ENCODE data around the gene GTPBP2.
"Not testable (repeated sequence)": the region's sequence is repeated elsewhere in the genome, so short reads cannot be mapped to it uniquely, and the experiment has no call there.

GTPBP2 gene

DNA sequence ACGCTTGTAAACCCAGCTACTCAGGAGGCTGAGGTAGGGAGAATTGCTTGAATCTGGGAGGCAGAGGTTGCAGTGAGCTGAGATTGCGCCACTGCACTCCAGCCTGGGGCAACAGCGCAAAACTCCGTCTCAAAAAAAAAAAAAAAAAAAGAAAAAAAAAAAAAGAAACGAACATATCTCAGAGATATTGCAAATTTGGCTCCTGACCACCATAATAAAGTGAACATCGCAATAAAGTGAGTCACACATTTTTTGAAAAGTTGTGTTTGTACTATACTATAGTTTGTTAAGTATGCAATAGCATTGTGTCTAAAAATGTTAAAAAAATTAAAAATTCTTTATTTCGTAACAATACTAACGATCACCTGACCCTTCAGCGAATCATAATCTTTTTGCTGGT is 29.1 kb upstream of the GTPBP2 start:
- DNase-seq: no peak

DNA sequence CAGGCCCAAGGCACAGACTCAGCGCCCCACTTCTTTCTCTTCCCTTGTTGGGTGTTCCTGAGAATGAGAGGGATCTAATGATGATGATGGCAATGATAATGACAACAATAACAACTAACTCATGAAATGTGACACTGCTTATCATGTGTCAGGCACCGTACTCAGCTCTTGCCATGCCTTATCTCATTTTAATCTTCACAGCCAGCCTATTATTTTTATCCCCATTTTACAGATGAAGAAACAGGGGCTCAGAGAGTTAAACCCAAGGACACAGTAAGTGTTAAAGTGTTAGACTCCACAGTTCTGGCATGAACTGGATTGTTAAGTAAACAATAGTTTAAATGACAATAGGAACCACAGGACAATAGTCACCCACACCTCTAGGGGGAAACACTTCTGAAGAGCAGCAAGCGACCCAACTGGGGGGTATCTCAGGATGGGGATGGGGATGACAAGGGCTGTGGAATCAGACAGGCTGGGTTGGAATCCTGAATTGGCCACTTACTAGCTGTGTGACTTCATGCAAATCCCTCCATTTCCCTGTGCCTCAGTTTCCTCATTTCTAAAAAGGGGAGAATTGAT is 28.2 kb upstream of the GTPBP2 start:
- DNase-seq: no peak

DNA sequence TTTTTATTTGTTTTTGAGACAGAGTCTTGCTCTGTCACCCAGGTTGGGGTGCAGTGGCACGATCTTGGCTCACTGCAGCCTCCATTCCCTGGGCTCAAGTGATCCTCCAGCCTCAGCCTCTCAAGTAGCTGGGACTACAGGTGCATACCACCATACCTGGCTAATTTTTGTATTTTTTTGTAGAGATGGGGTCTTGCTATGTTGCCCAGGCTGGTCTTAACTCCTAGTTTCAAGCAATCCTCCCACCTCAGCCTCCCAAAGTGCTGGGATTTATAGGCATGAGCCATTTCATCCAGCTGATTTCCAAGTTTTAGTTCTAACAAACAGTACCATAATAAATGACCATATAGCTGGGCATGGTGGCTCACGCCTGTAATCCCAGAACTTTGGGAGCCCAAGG is 23.8 kb upstream of the GTPBP2 start:
- DNase-seq: not testable (repeated sequence)

DNA sequence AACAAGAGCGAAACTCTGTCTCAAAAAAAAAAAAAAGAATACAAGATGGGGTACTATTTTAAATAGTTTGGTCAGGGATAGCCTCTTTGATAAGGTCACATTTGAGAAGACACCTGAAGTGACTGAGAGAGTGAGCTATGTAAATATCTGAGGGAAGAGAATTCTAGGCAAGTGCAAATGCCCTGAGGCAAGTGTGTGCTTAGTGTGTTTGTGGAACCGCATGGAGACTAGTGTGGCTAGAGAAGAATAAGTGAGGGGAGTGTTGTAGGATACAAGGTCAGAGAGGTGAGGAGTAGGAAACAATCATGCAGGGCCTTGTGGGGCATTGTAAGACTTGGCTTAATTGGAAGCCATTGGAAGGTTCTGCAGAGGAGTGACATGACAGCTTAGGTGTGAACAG is 19.2 kb upstream of the GTPBP2 start:
- DNase-seq: no peak

DNA sequence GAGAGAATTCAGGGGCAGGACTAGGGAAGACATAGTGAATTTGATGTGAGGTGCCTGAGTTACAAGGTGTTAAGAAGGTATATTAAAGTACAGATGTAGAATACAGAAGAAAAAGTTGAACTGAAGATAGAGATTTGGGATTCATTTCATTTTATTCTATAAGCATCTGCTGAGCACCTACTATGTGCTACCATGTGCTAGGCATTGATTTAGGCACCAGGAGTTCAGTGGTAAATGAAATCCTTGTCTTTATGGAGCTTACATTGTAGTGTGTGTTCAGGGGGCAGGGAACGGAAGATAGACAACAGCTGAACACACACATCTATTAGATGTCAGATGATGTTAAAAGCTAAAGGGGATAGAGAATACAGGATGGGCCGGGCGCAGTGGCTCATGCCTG is 18.5 kb upstream of the GTPBP2 start:
- no peak for DNase-seq

DNA sequence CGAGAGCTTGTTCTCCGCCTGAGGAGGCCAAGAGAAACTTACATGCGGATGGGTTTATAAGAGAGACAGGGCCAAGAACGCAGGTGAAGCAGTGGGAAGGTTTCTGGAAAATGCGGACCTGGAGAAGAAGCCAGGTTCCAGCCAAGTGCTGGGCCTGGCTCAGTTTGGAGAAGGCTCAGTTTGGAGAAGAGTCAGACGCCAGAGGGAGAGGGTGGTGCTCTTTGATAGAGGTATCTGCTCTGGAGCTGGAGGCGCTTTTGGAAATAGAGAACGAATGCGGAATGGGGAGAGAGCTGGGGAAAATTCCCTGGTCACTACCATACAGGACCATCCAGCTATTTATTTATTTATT is 16.5 kb upstream of the GTPBP2 start:
- DNase-seq: no peak

DNA sequence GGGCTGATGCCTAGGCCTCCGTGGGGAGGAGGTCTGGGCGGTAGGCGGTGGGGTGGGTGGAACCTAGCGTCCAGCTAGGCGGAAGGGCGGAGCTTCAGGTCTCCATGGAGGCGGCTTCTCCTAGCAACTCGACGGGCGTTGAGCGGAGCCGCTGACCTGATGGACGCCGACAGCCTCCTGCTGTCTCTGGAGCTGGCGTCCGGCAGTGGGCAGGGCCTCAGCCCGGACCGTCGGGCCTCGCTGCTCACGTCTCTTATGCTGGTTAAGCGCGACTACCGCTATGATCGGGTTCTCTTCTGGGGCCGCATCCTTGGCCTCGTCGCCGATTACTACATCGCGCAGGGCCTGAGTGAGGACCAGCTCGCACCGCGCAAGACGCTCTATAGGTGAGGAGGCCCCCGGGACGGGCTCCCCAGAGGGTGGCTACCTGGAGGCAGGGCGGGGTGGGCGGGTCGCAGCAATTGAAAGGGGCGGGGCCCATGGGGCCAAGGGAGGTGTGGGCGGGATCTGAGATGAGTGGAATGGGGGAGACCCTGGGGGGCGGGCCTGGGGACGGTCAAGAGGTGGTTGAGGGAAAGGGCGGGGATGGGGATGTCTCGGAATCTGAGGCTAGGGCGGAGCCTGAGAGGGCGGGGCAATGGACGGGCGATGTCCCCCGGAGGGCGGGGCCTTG is 16.0 kb upstream of the GTPBP2 start, which contains the start of gene RSPH9:
RSPH9 (plus strand) TSS at position 97 of the 673 bp plus-strand sequence; CDS start at position 160, 63 bp downstream.
- no peak for DNase-seq

DNA sequence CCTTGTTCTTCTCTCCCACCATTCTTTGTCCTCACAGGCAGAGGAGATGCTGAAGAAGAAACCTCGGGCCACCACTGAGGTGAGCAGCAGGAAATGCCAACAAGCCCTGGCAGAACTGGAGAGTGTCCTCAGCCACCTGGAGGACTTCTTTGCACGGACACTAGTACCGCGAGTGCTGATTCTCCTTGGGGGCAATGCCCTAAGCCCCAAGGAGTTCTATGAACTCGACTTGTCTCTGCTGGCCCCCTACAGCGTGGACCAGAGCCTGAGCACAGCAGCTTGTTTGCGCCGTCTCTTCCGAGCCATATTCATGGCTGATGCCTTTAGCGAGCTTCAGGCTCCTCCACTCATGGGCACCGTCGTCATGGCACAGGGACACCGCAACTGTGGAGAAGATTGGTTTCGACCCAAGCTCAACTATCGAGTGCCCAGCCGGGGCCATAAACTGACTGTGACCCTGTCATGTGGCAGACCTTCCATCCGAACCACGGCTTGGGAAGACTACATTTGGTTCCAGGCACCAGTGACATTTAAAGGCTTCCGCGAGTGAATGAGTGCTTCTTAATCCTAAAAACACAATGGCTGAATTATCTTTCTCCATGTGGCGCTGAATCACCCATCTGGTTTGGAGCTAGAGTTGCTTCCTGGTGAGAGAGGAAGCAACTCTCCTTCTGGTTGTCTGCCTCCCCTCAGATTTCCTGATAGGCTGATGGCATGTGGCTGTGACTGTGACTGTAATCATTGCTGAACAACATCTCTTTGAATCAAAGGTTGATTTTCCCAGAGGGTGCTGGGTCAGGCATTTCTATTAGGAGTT is 11.1 kb upstream of the GTPBP2 start:
- DNase-seq: no peak

DNA sequence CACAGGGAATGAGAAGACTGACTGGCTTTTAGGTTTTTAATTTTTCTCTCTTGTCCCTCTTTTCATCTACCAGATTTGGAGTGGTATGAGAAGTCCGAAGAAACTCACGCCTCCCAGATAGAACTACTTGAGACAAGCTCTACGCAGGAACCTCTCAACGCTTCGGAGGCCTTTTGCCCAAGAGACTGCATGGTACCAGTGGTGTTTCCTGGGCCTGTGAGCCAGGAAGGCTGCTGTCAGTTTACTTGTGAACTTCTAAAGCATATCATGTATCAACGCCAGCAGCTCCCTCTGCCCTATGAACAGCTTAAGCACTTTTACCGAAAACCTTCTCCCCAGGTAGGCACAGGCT is 7.2 kb upstream of the GTPBP2 start:
- DNase-seq: no peak

DNA sequence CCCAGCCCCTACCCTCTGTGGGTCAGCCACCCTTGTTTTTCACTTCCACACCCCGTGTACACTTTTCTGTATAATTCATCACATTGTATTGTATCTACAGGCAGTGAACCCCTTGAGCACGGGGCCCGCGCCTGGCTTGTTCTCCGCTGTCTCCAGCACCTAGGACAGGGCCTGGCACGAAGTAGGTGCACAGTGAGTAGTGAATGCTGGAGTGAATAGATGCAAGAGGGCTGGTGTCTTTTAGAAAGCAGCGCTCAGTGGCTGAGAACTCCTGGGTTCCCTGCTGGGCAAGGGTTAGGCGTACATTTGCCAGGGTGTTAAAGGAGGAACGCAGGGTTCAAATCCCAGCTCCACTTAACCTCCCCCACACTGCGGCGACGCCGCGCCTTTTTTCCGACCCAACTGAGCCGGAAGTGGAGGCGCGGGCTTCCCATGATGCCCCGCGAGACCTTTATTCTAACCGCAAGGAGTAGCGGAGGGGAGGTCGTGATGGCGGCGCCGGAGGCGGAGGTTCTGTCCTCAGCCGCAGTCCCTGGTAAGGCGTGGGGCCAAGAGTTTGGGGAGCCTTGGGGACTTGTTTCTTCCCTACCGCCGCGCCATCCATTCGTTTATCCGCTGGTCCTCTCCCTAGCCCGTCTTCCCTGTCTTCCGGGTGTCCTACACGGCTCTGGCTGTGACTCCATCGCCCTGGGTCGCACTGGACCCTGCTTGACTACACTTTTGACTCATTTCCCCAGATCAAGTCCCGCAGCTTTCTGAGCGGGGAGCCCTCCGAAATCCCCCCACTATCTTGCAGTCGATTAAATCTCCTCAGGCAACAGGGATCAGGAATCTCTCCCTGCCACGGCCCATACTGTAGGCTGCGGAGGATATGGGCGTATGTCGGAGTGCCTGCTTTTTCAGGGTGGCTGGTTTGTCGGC is 6.6 kb upstream of the GTPBP2 start, which contains the start of gene MAD2L1BP:
MAD2L1BP (plus strand) TSS at position 454 of the 921 bp plus-strand sequence; CDS start at position 490, 36 bp downstream.
- peak; percentile 81 for DNase-seq

DNA sequence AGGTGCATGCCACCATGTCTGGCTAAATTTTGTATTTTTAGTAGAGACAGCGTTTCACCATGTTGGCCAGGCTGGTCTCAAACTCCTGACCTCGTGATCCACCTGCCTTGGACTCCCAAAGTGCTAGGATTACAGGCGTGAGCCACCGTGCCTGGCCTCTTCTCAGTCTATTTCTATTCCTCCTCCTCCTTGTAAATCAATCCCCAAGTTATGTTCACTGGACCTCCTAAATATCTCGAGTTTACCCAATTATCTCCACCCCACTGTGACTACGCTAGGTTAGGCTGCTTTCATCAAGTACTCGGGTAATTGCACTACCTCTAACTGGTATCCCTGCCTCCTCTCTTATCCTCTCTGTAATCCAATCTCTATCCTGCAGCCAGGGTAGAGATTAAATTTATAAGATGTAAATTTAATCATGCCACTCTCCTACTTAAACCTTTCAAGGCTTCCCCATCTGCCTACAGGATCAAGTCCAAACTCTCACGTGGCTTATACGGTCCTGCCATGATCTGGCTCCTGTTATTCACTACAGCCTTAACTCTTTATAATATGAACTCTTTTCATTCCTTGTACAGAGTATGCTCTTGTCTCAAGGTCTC is 5.7 kb upstream of the GTPBP2 start:
- DNase-seq: no peak

DNA sequence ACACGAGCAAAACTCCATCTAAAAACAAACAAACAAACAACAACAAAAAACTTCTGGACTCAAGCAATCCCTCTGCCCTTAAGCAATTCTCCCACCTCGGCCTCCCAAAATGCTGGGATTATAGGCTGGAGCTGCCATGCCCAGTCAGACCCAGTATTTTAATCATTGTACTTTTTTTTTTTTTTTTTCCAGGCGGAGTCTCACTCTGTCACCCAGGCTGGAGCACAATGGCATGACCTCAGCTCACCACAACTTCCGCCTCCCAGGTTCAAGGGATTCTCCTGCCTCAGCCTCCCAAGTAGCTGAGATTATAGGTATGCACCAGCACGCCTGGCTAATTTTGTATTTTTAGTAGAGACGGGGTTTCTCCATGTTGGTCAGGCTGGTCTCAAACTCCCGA is 3.9 kb upstream of the GTPBP2 start:
- DNase-seq: not testable (repeated sequence)

DNA sequence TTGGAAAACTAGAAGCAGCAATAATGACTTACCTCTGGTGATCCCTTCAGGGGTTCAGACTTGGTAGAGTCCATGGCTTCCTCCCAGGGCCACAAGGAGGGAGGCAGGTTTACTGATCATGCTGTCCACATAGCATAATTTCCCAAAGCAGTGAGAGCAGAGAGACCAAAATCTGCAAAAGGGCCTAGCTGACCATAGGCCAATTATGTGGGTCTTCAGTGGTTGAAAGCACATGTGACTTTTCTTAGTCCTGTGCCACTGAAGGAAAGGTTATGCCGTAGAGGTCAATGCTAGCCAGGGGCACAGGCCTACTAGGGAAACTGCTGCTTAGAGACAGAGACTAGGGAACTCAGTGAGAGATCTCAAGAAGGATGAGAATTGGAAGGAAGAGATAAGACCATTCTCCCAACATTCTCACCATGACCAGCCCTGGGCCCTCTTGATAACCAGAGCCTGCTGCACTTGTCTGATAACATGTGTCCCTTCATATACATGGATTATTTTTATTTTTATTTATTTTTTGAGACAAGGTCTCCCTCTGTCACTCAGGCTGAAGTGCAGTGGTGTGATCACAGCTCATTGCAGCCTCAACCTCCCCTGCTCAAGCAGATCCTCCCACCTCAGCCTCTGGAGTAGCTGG is 2.0 kb upstream of the GTPBP2 start:
- DNase-seq: no peak

DNA sequence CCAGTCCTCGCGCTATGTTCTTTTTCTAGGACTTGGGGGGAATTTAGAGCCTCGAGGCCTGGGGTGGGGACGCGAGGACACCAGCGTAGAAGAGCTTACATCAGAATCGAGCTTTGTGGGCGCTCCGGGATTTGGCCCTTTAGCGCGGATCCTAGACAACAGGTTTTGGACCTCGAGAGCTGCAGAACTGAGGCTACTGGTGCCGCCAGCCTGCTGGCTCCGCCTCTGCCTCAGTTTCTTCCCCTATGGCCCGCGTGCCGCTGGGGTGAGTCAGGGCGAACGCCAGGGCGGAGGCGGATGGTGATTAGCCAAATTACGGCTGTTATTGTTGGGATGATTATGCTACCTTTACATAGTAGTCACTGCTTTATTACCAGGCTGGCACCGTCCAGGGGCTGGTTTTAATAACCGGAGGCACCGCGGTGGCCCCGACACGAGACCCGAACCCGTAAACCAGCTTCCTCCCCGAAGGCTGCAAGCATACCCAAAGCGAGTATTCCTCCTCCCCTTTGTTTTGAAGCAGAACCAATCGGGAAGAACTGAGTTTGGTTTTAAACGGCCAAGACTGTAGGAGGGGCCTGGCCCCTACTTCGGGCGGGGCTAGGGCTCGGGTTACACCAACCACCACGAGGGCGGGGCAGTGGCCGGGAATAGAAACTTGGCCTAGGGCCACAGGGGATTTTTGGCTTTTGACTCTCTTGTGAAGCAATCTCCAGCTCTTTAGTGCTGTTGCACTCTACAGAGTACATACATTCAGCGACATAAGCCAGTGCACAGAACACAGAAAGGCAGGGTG is 639 bp upstream of the GTPBP2 start:
- peak; percentile 98 for DNase-seq

DNA sequence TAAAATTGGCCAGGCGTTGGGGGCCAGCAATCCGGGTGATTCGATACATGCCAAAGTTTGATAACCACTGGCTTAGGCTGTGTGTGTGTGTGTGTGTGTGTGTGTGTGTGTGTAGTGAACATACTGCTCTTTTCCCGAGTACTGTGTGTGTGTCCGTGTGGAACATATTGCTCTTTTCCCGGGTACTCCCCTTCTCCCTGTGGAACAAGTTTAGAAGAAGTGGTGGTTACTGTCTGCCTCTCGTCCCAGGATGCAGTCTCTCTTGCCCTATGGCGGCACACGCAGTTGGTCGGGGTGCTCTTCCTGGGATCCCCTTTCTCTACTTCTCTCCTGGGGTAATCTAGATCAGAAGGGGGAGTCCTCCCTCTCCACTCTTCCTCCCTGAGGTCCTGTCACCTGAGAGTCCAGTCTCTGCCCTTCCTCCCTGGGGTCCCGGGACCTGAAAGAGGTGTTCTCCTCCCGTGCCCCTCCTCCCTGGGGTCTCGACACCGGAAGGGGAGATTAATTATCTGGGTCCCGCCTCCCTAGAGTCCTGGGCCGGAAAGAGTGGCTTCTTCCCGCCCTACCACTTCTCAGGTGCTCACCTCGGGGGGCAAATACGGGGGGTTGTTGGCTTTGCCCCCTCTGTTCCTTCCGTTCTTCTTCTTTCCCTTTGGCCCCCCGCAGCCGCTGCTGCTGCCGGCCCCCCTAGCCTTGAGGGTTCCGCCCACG is 516 bp downstream of the GTPBP2 start:
- DNase-seq: peak; percentile 69

DNA sequence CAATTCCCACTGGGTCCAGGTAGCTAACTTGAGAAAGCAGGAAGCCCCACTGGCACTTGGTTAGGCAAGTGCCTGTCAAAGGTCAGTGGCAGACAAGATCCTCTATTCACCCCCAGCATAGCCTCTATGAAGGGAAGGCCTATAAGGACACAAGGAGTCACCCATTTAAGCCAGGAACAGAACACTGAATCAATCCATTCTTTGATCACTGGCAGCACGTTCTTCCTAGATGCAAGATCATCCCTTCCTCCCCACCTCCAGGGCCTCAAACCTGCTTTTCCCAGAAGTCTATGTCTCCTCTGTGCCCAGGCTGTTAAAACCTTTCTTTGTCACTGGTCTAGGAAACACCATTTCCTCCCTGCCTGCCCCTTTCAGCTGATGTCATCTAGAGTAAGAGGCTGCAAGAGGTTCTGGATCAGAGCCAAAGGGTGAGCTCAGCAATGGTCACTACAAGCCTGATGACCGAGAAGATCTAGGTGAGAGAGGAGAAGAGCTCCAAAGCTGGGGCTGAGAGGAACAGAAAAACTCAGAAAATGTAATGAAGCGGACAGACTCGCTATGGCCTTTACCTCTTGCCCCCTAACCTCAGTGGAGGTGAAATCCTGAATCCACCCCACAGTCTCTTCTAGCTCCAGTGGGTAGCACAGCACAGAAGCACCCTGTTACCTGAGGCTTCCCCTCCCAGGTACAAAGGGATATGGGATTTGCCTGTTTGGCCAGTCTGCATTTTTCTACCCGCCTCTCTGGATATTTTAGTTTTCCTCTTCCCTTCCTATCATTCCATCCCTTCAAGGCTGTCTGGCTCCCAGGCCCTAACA is 1.8 kb downstream of the GTPBP2 start:
- DNase-seq: peak; percentile 39

DNA sequence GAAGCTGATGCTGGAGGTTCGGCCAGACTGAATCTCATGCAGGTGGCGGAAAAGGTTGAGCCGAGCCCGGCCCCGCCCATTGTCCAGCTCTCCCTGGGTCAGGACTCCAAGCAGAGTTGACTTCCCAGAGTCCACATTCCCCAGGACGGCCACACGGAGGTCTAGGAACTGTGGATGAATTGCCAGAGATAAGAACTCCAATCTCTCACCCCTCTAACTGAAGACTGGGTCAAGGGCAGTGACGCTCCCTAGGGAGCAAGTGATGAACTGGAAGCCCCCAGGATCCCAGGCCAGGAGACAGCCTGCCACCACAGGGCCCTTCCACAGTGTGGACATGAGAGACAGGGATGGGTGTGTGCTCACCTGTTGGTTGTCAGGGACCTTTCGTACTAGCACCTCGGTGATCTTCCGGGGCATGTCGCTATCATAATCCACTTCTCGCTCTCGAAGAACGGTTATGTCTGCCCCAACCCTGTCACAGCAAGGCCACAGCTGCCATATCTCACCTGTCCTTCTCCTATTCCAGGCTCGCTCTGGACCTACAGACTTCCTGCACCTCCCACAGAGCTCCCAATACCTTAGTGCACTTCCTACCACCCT is 3.6 kb downstream of the GTPBP2 start:
- DNase-seq: no peak

DNA sequence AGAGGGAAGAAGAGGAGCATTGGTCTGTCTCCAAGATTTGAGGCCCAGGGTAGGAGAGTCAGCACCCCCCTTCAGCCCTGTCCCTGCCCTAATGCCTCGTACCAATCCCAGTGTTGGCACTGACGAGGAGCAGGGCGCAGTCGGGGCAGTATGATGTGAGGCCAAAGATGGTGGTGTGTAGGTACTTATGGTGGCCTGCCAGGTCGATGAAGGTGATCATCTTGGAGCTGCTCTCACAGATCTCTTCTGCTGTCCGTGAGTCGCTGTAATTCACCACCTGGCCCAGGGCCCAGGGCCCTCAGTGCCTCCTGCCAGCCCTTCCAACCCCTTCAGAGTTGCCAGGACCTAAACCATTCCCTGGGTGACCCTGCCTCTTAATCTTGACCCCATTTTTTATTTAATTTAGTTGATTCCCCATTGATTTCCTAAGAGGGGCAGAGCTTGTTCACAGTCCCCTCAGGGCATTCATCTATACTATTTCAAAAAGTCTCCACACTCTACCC is 4.2 kb downstream of the GTPBP2 start:
- DNase-seq: no peak

Measured in DMS79 treated with DMSO at 0.1 percent for 48 hours (cell line).